GM23248 (cell line): ENCODE data around the gene SMIM35.

Source experiments
- EZH2 ChIP-seq: fragments of 200-600 bp; sonication (generic); IDR thresholded peaks from 2 replicates; pipeline ENCODE4 v1.6.1; 2018; ENCODE audit warnings: antibody characterized with exemption, mild to moderate bottlenecking; ENCODE audit not compliant: insufficient read depth, poor library complexity, severe bottlenecking
- EZH2phosphoT487 ChIP-seq: fragments of 200-600 bp; sonication (generic); IDR thresholded peaks from 2 replicates; pipeline ENCODE4 v1.6.1; 2018; ENCODE audit warnings: antibody characterized with exemption, moderate library complexity, mild to moderate bottlenecking, low read depth; ENCODE audit not compliant: insufficient read depth

- TF ChIP-seq EZH2phosphoT487: no peak
- no peak for TF ChIP-seq EZH2
Observed at GRCh38 chr11:118049771-118050170, 37.0 kb downstream of the SMIM35 start.
